NT2/D1 (cell line): ENCODE data around the gene RERE.

Experiments
- YY1 ChIP-seq: IDR thresholded peaks from 2 replicates; pipeline ENCODE4 v1.6.1; 2011; ENCODE audit not compliant: insufficient read length, insufficient read depth
- ZNF274 ChIP-seq: IDR thresholded peaks from 2 replicates; pipeline ENCODE4 v1.6.1; 2011; ENCODE audit warnings: mild to moderate bottlenecking, low read depth, low read length

DNA sequence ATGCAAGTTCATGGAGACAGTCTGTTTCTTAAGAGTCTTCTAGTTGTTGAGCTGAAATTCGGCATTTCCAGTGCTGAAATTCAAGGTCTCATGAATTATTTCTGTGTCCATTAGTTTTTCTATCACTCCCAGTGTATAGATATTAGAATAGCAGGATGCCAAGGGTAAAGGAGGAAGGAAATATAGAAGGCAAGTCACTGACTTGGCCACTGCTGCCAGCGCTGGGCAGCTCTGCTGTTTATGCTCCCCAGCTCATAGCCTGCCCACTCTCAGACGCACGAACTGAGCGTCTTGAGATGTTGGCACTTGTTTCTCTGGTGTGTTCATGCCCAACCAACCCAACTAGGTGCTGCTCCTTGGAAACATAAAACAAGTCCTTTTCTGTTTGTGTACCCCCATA is 389.5 kb downstream of the RERE start:
- TF ChIP-seq ZNF274 (no peak), YY1 (no peak)
